Liver (tissue), 9 donors: ENCODE measurements around the gene RAB3A. TPM values are rescaled to one million over a fixed set of nuclear protein-coding genes. Genes with fewer than 3 reads are reported as not detected.

Experiments
- DNase-seq: peaks from one replicate; pipeline ENCODE4 v3.0.0-alpha.2; 2017; ENCODE audit warnings: low spot score
- H3K27ac ChIP-seq, 2 donors: one replicate each; pipeline ENCODE4 v1.7.0; 2013; ENCODE audit warnings: inconsistent platforms in 2 of 2, low read length in 2 of 2, control low read depth in 1 of 2, low read depth in 1 of 2, mild to moderate bottlenecking in 1 of 2
- H3K27me3 ChIP-seq, 4 donors: one replicate each; pipeline versions ENCODE4 v1.6.1 to v1.7.0; 2013; ENCODE audit warnings: low read length in 3 of 4, inconsistent platforms in 1 of 4, mild to moderate bottlenecking in 1 of 4, moderate library complexity in 1 of 4; ENCODE audit not compliant: control insufficient read depth in 4 of 4, insufficient read depth in 4 of 4
- H3K36me3 ChIP-seq, 4 donors: one replicate each; pipeline versions ENCODE4 v1.6.1 to v1.7.0; 2013; ENCODE audit warnings: low read length in 3 of 4, mild to moderate bottlenecking in 3 of 4, low read depth in 1 of 4, moderate library complexity in 1 of 4; ENCODE audit not compliant: control insufficient read depth in 4 of 4, insufficient read depth in 3 of 4
- H3K4me1 ChIP-seq, 4 donors: one replicate each; pipeline versions ENCODE4 v1.6.1 to v1.7.0; 2013; ENCODE audit warnings: low read length in 3 of 4, mild to moderate bottlenecking in 3 of 4, moderate library complexity in 1 of 4; ENCODE audit not compliant: control insufficient read depth in 4 of 4, insufficient read depth in 4 of 4
- H3K4me3 ChIP-seq, 3 donors: one replicate each; pipeline versions ENCODE4 v1.6.1 to v1.7.0; 2013; ENCODE audit warnings: low read length in 3 of 3, control low read depth in 1 of 3, low read depth in 1 of 3, mild to moderate bottlenecking in 1 of 3
- H3K9ac ChIP-seq, 2 donors: one replicate each; pipeline ENCODE4 v1.7.0; 2013; ENCODE audit warnings: low read length in 2 of 2, mild to moderate bottlenecking in 2 of 2, moderate library complexity in 2 of 2, control low read depth in 1 of 2, low read depth in 1 of 2
- H3K9me3 ChIP-seq, 4 donors: one replicate each; pipeline versions ENCODE4 v1.6.1 to v1.7.0; 2013; ENCODE audit warnings: low read length in 3 of 4; ENCODE audit not compliant: control insufficient read depth in 4 of 4
- EGR1 ChIP-seq, 2 donors: IDR thresholded peaks; 2 replicates each; pipeline ENCODE4 v1.6.1; 2016 to 2018; ENCODE audit warnings: antibody characterized with exemption in 2 of 2, low read depth in 2 of 2
- FOXA1 ChIP-seq: IDR thresholded peaks from 2 replicates; pipeline ENCODE4 v1.6.1; 2016; ENCODE audit warnings: antibody characterized with exemption
- FOXA2 ChIP-seq: IDR thresholded peaks from 2 replicates; pipeline ENCODE4 v1.6.1; 2016; ENCODE audit warnings: antibody characterized with exemption
- GABPA ChIP-seq, 2 donors: IDR thresholded peaks in 1 of 2; conservative IDR thresholded peaks in 1 of 2; 2 replicates each; pipeline ENCODE4 v1.6.1; 2016; ENCODE audit warnings: antibody characterized with exemption in 2 of 2, mild to moderate bottlenecking in 1 of 2, moderate library complexity in 1 of 2
- HNF4A ChIP-seq, 2 donors: conservative IDR thresholded peaks; 2 replicates each; pipeline ENCODE4 v1.6.1; 2016; ENCODE audit warnings: antibody characterized with exemption in 2 of 2, mild to moderate bottlenecking in 2 of 2
- HNF4G ChIP-seq: IDR thresholded peaks from 2 replicates; pipeline ENCODE4 v1.6.1; 2016; ENCODE audit warnings: antibody characterized with exemption
- JUND ChIP-seq, 2 donors: IDR thresholded peaks; 2 replicates each; pipeline ENCODE4 v1.6.1; 2016; ENCODE audit warnings: antibody characterized with exemption in 2 of 2
- NR2F2 ChIP-seq: IDR thresholded peaks from 2 replicates; pipeline ENCODE4 v1.6.1; 2016; ENCODE audit warnings: antibody characterized with exemption
- RAD21 ChIP-seq, 2 donors: IDR thresholded peaks; 2 replicates each; pipeline ENCODE4 v1.6.1; 2016; ENCODE audit warnings: antibody characterized with exemption in 2 of 2, mild to moderate bottlenecking in 2 of 2
- RXRA ChIP-seq, 2 donors: IDR thresholded peaks; 2 replicates each; pipeline ENCODE4 v1.6.1; 2017 to 2018; ENCODE audit warnings: antibody characterized with exemption in 2 of 2, mild to moderate bottlenecking in 1 of 2
- SP1 ChIP-seq: IDR thresholded peaks from 2 replicates; pipeline ENCODE4 v1.6.1; 2018; ENCODE audit warnings: antibody characterized with exemption, mild to moderate bottlenecking
- TAF1 ChIP-seq: conservative IDR thresholded peaks from 2 replicates; pipeline ENCODE4 v1.6.1; 2016; ENCODE audit warnings: antibody characterized with exemption, mild to moderate bottlenecking
- YY1 ChIP-seq: IDR thresholded peaks from 2 replicates; pipeline ENCODE4 v1.6.1; 2016; ENCODE audit warnings: antibody characterized with exemption, mild to moderate bottlenecking
- WGBS: extraction: QIAGEN DNeasy Blood & Tissue Kit; methylation state at CpG from one replicate; pipeline ENCODE4 v1.1.7; 2013; 5-methylcytosine and 5-hydroxymethylcytosine counted together
- polyA plus RNA-seq, 2 donors: library from polyadenylated mRNA; stranded (reverse) in 1 of 2; unstranded in 1 of 2; fragments of 200-250 nt in 1 of 2; fragments of >200 nt in 1 of 2; fragmentation: Nextera tagmentation in 1 of 2; extraction: Ambion mirVana in 1 of 2; gene quantifications; one replicate each; pipeline versions ENCODE4 v1.2.1 to v1.2.3, GENCODE V29; 2013 to 2015
- total RNA-seq, 2 donors: library from RNA; depleted of rRNA; stranded (reverse); fragments of >200 nt; gene quantifications; one replicate each; pipeline ENCODE4 v1.2.3, GENCODE V29; 2014
- TF ChIP-seq, protein P1 (sequence below): IDR thresholded peaks from 2 replicates; pipeline ENCODE4 v1.6.1; 2016; ENCODE audit warnings: antibody characterized with exemption
- TF ChIP-seq, protein P2 (sequence below): IDR thresholded peaks from 2 replicates; pipeline ENCODE4 v1.6.1; 2016; ENCODE audit warnings: antibody characterized with exemption
- TF ChIP-seq, protein P3 (sequence below): IDR thresholded peaks from 2 replicates; pipeline ENCODE4 v1.6.1; 2016; ENCODE audit warnings: antibody characterized with exemption, mild to moderate bottlenecking
- TF ChIP-seq, protein P4 (sequence below): fragments of 150-350 bp; IDR thresholded peaks from 2 replicates; pipeline ENCODE4 v1.5.1; 2017; ENCODE audit warnings: improper control_type of control experiment, low read depth, low read length; ENCODE audit not compliant: missing input control
- TF ChIP-seq, protein P5 (sequence below): IDR thresholded peaks from 2 replicates; pipeline ENCODE4 v1.6.1; 2016; ENCODE audit warnings: antibody characterized with exemption
- donor health status: healthy.
- donor health status: healthy.
- donor health status: healthy.
- donor health status: healthy.
- donor health status: healthy.

The RAB3A gene
- total and polyA plus RNA-seq, 4 donors = 0.33 to 1.7 (median 0.79) TPM

DNA sequence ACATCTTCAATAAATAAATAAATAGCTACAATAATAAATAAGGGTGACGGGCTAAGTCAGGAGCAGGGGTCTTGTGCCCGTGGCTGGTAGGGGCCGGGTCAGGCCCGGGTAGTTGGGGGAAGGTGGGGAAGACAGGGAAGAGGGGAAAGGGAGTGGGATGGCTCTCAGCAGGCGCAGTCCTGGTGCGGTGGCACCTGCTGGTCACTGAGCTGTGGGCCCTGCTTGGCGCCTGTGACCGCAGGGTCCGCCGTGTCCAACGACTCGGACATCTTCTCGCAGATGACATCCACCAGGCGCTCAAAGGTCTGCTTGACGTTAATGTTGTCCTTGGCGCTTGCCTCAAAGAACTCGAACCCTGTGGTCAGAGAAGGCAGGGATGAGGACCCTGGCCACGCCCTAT is 6.5 kb downstream of the RAB3A start (continued):
- TF ChIP-seq YY1 (no peak), EGR1 (IDR thresholded peaks at IDR 0.05; ENCODE audit: low read depth in 2 of 2) (no peak), TAF1 (no peak), HNF4G (no peak), GABPA (IDR thresholded peaks at IDR 0.05 in 1 of 2, conservative IDR thresholded peaks at IDR 0.05 in 1 of 2) (no peak)

DNA sequence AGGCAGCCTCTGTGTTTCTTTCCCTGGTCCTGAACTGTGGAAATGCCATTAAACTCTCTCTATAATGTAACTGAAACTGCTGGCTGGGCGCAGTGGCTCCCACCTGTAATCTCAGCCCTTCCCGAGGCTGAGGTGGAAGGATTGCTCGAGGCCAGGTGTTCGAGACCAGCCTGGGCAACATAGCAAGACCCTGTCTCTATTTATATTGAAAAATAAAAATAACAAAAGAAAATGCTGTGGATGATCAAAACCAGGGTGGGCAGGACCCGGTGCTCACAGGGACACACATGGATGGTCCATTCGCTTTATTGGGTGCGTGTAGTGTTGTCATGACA is 7.4 kb downstream of the RAB3A start:
- TF ChIP-seq, protein P1, sequence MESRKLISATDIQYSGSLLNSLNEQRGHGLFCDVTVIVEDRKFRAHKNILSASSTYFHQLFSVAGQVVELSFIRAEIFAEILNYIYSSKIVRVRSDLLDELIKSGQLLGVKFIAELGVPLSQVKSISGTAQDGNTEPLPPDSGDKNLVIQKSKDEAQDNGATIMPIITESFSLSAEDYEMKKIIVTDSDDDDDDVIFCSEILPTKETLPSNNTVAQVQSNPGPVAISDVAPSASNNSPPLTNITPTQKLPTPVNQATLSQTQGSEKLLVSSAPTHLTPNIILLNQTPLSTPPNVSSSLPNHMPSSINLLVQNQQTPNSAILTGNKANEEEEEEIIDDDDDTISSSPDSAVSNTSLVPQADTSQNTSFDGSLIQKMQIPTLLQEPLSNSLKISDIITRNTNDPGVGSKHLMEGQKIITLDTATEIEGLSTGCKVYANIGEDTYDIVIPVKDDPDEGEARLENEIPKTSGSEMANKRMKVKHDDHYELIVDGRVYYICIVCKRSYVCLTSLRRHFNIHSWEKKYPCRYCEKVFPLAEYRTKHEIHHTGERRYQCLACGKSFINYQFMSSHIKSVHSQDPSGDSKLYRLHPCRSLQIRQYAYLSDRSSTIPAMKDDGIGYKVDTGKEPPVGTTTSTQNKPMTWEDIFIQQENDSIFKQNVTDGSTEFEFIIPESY = no peak
- TF ChIP-seq FOXA1 (no peak), HNF4G (no peak), FOXA2 (no peak), GABPA (IDR thresholded peaks at IDR 0.05 in 1 of 2, conservative IDR thresholded peaks at IDR 0.05 in 1 of 2) (no peak), SP1 (no peak), EGR1 (IDR thresholded peaks at IDR 0.05; ENCODE audit: low read depth in 2 of 2) (no peak), TAF1 (no peak), RAD21 (IDR thresholded peaks at IDR 0.05) (no peak), HNF4A (conservative IDR thresholded peaks at IDR 0.05) (no peak), JUND (IDR thresholded peaks at IDR 0.05) (no peak), YY1 (no peak), NR2F2 (no peak), RXRA (IDR thresholded peaks at IDR 0.05) (no peak)
- TF ChIP-seq, protein P2, sequence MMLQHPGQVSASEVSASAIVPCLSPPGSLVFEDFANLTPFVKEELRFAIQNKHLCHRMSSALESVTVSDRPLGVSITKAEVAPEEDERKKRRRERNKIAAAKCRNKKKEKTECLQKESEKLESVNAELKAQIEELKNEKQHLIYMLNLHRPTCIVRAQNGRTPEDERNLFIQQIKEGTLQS = no peak
- TF ChIP-seq, protein P3, sequence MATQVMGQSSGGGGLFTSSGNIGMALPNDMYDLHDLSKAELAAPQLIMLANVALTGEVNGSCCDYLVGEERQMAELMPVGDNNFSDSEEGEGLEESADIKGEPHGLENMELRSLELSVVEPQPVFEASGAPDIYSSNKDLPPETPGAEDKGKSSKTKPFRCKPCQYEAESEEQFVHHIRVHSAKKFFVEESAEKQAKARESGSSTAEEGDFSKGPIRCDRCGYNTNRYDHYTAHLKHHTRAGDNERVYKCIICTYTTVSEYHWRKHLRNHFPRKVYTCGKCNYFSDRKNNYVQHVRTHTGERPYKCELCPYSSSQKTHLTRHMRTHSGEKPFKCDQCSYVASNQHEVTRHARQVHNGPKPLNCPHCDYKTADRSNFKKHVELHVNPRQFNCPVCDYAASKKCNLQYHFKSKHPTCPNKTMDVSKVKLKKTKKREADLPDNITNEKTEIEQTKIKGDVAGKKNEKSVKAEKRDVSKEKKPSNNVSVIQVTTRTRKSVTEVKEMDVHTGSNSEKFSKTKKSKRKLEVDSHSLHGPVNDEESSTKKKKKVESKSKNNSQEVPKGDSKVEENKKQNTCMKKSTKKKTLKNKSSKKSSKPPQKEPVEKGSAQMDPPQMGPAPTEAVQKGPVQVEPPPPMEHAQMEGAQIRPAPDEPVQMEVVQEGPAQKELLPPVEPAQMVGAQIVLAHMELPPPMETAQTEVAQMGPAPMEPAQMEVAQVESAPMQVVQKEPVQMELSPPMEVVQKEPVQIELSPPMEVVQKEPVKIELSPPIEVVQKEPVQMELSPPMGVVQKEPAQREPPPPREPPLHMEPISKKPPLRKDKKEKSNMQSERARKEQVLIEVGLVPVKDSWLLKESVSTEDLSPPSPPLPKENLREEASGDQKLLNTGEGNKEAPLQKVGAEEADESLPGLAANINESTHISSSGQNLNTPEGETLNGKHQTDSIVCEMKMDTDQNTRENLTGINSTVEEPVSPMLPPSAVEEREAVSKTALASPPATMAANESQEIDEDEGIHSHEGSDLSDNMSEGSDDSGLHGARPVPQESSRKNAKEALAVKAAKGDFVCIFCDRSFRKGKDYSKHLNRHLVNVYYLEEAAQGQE = no peak
- TF ChIP-seq, protein P4, sequence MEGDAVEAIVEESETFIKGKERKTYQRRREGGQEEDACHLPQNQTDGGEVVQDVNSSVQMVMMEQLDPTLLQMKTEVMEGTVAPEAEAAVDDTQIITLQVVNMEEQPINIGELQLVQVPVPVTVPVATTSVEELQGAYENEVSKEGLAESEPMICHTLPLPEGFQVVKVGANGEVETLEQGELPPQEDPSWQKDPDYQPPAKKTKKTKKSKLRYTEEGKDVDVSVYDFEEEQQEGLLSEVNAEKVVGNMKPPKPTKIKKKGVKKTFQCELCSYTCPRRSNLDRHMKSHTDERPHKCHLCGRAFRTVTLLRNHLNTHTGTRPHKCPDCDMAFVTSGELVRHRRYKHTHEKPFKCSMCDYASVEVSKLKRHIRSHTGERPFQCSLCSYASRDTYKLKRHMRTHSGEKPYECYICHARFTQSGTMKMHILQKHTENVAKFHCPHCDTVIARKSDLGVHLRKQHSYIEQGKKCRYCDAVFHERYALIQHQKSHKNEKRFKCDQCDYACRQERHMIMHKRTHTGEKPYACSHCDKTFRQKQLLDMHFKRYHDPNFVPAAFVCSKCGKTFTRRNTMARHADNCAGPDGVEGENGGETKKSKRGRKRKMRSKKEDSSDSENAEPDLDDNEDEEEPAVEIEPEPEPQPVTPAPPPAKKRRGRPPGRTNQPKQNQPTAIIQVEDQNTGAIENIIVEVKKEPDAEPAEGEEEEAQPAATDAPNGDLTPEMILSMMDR = no peak
- TF ChIP-seq, protein P5, sequence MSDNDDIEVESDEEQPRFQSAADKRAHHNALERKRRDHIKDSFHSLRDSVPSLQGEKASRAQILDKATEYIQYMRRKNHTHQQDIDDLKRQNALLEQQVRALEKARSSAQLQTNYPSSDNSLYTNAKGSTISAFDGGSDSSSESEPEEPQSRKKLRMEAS = no peak
- no peak overlapping the region for H3K27ac ChIP-seq

More for the DNA sequence above, 7.4 kb downstream of the RAB3A start:
- Histone ChIP-seq H3K4me3 (no peak overlapping the region), H3K27me3 (no peaks in the 10 kb centered on the region), H3K4me1 (peaks cover 7 to 19% (median 13%) of the 10 kb centered on the region in 4 donors), H3K9me3 (no peaks in the 10 kb centered on the region), H3K9ac (no peak overlapping the region), H3K36me3 (peaks cover 0 to 12% (median 4%) of the 10 kb centered on the region in 4 donors)
- WGBS = 89% methylated on average over 7 of the region's 7 CpGs
- no peak for DNase-seq
